K562 (cell line): ENCODE results near the gene GNG14. TPM values are rescaled to one million over a fixed set of nuclear protein-coding genes. Genes with fewer than 3 reads are reported as not detected.

Experiments used
- ATF1 ChIP-seq, 2 experiments: fragments of 450-650 bp in 1 of 2; IDR thresholded peaks; 2 replicates each; pipeline ENCODE4 v1.6.1; 2016; ENCODE audit warnings: missing compliant biosample characterization in 1 of 2, missing genetic modification characterization in 1 of 2
- NFYB ChIP-seq: IDR thresholded peaks from 2 replicates; pipeline ENCODE4 v1.6.1; 2011; ENCODE audit warnings: mild to moderate bottlenecking, moderate library complexity; ENCODE audit not compliant: insufficient read length; ENCODE audit errors: extremely low read depth
- NKRF ChIP-seq: fragments of 450-650 bp; IDR thresholded peaks from 2 replicates; pipeline ENCODE4 v1.6.1; 2016; ENCODE audit warnings: borderline replicate concordance
- NR4A1 ChIP-seq, 2 experiments: fragments of 250-450 bp in 1 of 2; fragments of 450-650 bp in 1 of 2; sonication (Bioruptor Pico) in 1 of 2; IDR thresholded peaks; 2 replicates each; pipeline versions ENCODE4 v1.4.0 to v1.6.1; 2016 to 2020; ENCODE audit warnings: mild to moderate bottlenecking in 2 of 2, missing compliant biosample characterization in 1 of 2, missing genetic modification characterization in 1 of 2, moderate library complexity in 1 of 2
- POLR2A ChIP-seq: fragments of 450-650 bp; conservative IDR thresholded peaks from 2 replicates; pipeline ENCODE4 v1.6.1; 2016
- POLR2G ChIP-seq: fragments of 200-400 bp; formaldehyde crosslinking; IDR thresholded peaks from 2 replicates; pipeline ENCODE4 v1.6.1; 2017; ENCODE audit warnings: low read depth, mild to moderate bottlenecking, antibody characterized with exemption, low read length, moderate library complexity
- POLR2H ChIP-seq: IDR thresholded peaks from 2 replicates; pipeline ENCODE4 v1.6.1; 2016; ENCODE audit warnings: missing genetic modification characterization, low read depth, mild to moderate bottlenecking, control low read depth, missing compliant biosample characterization, moderate library complexity
- TOE1 ChIP-seq, 2 experiments: fragments of 450-650 bp in 1 of 2; sonication (generic) in 1 of 2; formaldehyde crosslinking in 1 of 2; IDR thresholded peaks; 2 replicates each; pipeline versions ENCODE4 v1.7.1 to v1.8.0; 2016 to 2022; ENCODE audit warnings: borderline replicate concordance in 2 of 2, mild to moderate bottlenecking in 2 of 2, antibody characterized with exemption in 1 of 2, inconsistent platforms in 1 of 2, low read depth in 1 of 2, missing genetic modification reagents in 1 of 2, moderate library complexity in 1 of 2
- XRCC4 ChIP-seq: IDR thresholded peaks from one replicate; pipeline ENCODE4 v1.6.1; 2011; ENCODE audit not compliant: insufficient read depth, insufficient read length; ENCODE audit errors: extremely low read depth
- ZBTB12 ChIP-seq: fragments of 250-450 bp; sonication (Bioruptor Pico); IDR thresholded peaks from 2 replicates; pipeline ENCODE4 v1.4.0; 2020
- ZFX ChIP-seq: sonication (generic); formaldehyde crosslinking; IDR thresholded peaks from 2 replicates; pipeline ENCODE4 v1.8.0; 2022; ENCODE audit warnings: mild to moderate bottlenecking, missing genetic modification reagents, moderate library complexity
- polyA plus RNA-seq, 8 experiments: library from polyadenylated mRNA; depleted of rRNA in 4 of 8; stranded (reverse) in 5 of 8; unstranded in 3 of 8; fragments of >200 nt; fragmentation: Nextera tagmentation in 2 of 8; fragmentation: Illumina TruSeq in 1 of 8; extraction: Ambion mirVana in 2 of 8; extraction: Trizol in 1 of 8; gene quantifications; 2 replicates each; pipeline versions ENCODE4 v1.2.1 to v1.2.3, GENCODE V29; 2011 to 2014; ENCODE audit warnings: inconsistent platforms in 1 of 8, missing spikeins in 1 of 8
- total RNA-seq, 7 experiments: library from RNA; depleted of rRNA in 6 of 7; stranded (reverse); fragments of >200 nt in 6 of 7; fragmentation: Illumina TruSeq in 2 of 7; extraction: Trizol in 2 of 7; gene quantifications; 2 replicates each; pipeline versions ENCODE4 v1.2.1 to v1.2.3, GENCODE V29; 2011 to 2021; ENCODE audit warnings: low replicate concordance in 1 of 7
- TF ChIP-seq, protein P1 (sequence below), 2 experiments: fragments of 450-650 bp in 1 of 2; sonication (generic) in 1 of 2; formaldehyde crosslinking in 1 of 2; IDR thresholded peaks; 2 replicates each; pipeline versions ENCODE4 v1.7.1 to v1.9.0; 2016 to 2022; ENCODE audit warnings: inconsistent platforms in 1 of 2, mild to moderate bottlenecking in 1 of 2, missing genetic modification reagents in 1 of 2

Gene GNG14
- total and polyA plus RNA-seq, 9 of the 15 experiments (the other 6 are each of a cell fraction or from before 2014, with no cell fraction given): not detected

DNA sequence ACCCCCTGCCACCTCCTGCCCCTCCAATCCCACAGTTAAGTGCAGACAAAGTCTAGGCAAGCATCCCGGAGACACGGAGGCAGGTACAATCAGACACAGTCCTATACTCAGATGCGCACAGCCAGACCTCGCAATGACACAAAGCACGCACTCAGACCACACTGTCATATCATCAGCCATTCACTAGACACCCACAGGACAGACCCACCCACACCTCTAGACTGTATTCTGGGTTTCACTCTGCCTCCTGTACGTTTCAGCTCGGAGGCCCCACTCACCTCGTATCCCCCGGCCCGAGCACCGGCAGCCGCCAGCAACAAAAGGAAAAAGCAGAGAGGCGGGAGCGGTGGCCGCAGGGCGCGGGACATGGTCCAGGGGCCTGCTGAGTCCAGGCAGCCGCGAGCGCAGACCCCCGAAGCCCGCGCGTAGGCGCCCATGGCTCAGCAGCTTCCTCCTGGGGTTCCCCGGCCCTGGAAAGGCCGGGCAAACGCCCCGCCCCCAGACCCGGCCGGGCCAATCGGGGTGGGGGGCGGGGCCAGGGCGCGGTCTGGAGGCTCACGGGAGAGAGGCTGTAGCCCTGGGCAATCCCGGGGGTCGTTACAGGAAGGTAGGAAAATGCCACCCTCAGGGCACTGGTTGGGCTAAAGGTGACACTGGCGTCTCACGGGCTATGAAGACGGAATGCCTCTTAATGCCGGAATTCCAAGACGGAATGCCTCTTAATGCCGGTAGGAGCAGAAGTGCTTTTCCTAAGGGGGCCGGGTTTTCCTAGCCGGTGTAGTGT is 21.3 kb upstream of the GNG14 start, which contains the start of the genes MAN2B1 and WDR83 (continued):
- TF ChIP-seq, protein P1, sequence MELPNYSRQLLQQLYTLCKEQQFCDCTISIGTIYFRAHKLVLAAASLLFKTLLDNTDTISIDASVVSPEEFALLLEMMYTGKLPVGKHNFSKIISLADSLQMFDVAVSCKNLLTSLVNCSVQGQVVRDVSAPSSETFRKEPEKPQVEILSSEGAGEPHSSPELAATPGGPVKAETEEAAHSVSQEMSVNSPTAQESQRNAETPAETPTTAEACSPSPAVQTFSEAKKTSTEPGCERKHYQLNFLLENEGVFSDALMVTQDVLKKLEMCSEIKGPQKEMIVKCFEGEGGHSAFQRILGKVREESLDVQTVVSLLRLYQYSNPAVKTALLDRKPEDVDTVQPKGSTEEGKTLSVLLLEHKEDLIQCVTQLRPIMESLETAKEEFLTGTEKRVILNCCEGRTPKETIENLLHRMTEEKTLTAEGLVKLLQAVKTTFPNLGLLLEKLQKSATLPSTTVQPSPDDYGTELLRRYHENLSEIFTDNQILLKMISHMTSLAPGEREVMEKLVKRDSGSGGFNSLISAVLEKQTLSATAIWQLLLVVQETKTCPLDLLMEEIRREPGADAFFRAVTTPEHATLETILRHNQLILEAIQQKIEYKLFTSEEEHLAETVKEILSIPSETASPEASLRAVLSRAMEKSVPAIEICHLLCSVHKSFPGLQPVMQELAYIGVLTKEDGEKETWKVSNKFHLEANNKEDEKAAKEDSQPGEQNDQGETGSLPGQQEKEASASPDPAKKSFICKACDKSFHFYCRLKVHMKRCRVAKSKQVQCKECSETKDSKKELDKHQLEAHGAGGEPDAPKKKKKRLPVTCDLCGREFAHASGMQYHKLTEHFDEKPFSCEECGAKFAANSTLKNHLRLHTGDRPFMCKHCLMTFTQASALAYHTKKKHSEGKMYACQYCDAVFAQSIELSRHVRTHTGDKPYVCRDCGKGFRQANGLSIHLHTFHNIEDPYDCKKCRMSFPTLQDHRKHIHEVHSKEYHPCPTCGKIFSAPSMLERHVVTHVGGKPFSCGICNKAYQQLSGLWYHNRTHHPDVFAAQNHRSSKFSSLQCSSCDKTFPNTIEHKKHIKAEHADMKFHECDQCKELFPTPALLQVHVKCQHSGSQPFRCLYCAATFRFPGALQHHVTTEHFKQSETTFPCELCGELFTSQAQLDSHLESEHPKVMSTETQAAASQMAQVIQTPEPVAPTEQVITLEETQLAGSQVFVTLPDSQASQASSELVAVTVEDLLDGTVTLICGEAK (IDR thresholded peaks at IDR 0.05): 0 out of 2 replicates have a peak, but pooled peaks have one; percentile 14
- TF ChIP-seq, protein P1 (CRISPR knock-in tag; IDR thresholded peaks at IDR 0.05): no peak
- TF ChIP-seq POLR2H (no peak), POLR2A (peak; percentile 55; the same call in 1 of the 2 replicates), ATF1 (CRISPR knock-in tag; IDR thresholded peaks at IDR 0.05) (no peak), ATF1 (tag; IDR thresholded peaks at IDR 0.05) (0 out of 2 replicates have a peak, but pooled peaks have one; percentile 15), NFYB (peak; percentile 47), XRCC4 (no peak), TOE1 (IDR thresholded peaks at IDR 0.05; ENCODE audit: borderline replicate concordance) (no peak), TOE1 (CRISPR knock-in tag; IDR thresholded peaks at IDR 0.05; ENCODE audit: borderline replicate concordance, low read depth) (no peak), NKRF (peak; percentile 46; the same call in 1 of the 2 replicates), ZBTB12 (CRISPR knock-in tag) (no peak), POLR2G (peak; percentile 85), NR4A1 (CRISPR knock-in tag; IDR thresholded peaks at IDR 0.05) (no peak), NR4A1 (tag; IDR thresholded peaks at IDR 0.05) (no peak), ZFX (CRISPR knock-in tag) (peak; percentile 78)
